ENCODE measurements around the gene DCTN4. TPM values are rescaled to one million over a fixed set of nuclear protein-coding genes. Genes with fewer than 3 reads are reported as not detected.

Gene DCTN4
- total and polyA plus RNA-seq, 4 donors = 17.3 to 66.4 (median 40.1) TPM

DNA sequence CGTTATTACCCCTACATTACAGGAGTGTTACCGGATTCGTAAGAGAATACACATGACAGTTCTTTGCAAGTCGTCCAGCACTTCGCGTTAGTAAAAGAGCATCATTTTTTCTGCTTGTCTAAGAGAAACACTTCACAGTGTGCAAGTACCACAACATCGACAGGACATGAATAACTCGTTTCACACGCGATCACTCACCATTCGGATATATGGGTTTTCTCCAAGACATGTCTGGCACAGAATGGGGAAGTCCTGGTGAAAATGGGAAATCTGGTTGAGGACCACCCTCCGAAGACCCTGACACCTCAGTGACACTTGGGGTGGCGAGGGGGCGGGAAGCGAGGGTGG lies 58.6 kb downstream of the DCTN4 start:
- H3K9me3 ChIP-seq (ENCODE audit: control insufficient read depth, low read length) = no peaks in the 10 kb centered on the region
- H3K4me1 ChIP-seq (ENCODE audit: control insufficient read depth in 1 of 2, insufficient read depth in 2 of 2, low read length in 2 of 2) = peaks cover 0 to 3% of the 10 kb centered on the region in 2 donors
- ATAC-seq (ENCODE audit: low FRiP score) = no peak
- DNase-seq = no peak
- H3K4me3 ChIP-seq (ENCODE audit: low read length in 2 of 2) = peak overlapping the region; percentile 68 to 94
- H3K27me3 ChIP-seq (ENCODE audit: control insufficient read depth in 1 of 2, insufficient read depth in 2 of 2, low read length in 1 of 2) = no peaks in the 10 kb centered on the region
- H3K27ac ChIP-seq (ENCODE audit: low read depth in 1 of 2, low read length in 2 of 2) = peak overlapping the region; percentile 57 to 93
- WGBS, 2 donors = 0 to 1% methylated on average over 15 of the region's 15 CpGs
- H3K36me3 ChIP-seq (ENCODE audit: control insufficient read depth in 1 of 2, insufficient read depth in 2 of 2, low read length in 1 of 2) = peaks cover 0 to 4% of the 10 kb centered on the region in 2 donors
- intact Hi-C loops (cut with DNase I) = loop anchor here (5.0 to 10.0 kb wide), 4 partner anchors 77 to 235 kb away; partner anchors contain the start of gene SMIM3 (in 1 of the 2)

DNA sequence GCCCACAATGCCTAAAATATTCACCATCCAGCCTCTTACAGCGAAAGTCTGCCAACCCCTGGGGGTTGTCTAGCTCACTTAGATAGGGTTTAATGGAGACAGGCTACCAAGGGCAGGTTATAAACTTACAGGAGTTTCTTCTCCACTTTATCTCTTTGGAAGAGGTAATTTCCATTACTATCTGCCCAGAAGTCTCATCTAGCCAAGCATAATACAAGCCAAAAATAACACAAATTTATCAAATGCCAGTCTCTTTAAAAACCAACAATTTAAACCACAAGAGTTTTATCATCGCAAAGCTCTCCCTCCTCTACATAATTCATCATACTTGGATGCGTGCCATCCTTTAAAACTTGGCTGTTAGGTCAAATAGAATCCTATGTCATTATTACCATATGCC lies 64.2 kb downstream of the DCTN4 start:
- WGBS, 2 donors = 33 to 34% methylated on average over 3 of the region's 3 CpGs
- no peaks in the 10 kb centered on the region for H3K27me3 ChIP-seq (ENCODE audit: control insufficient read depth in 1 of 2, insufficient read depth in 2 of 2, low read length in 1 of 2)
- H3K4me1 ChIP-seq (ENCODE audit: control insufficient read depth in 1 of 2, insufficient read depth in 2 of 2, low read length in 2 of 2) = peaks cover 0 to 2% of the 10 kb centered on the region in 2 donors
- ATAC-seq (ENCODE audit: low FRiP score) = no peak
- no peak for DNase-seq
- peaks cover 19% of the 10 kb centered on the region in 2 donors for H3K36me3 ChIP-seq (ENCODE audit: control insufficient read depth in 1 of 2, insufficient read depth in 2 of 2, low read length in 1 of 2)
- no peak overlapping the region for H3K27ac ChIP-seq (ENCODE audit: low read depth in 1 of 2, low read length in 2 of 2)
- intact Hi-C loops (cut with DNase I) = no loop called here
- no peaks in the 10 kb centered on the region for H3K9me3 ChIP-seq (ENCODE audit: control insufficient read depth, low read length)
- no peak overlapping the region for H3K4me3 ChIP-seq (ENCODE audit: low read length in 2 of 2)

DNA sequence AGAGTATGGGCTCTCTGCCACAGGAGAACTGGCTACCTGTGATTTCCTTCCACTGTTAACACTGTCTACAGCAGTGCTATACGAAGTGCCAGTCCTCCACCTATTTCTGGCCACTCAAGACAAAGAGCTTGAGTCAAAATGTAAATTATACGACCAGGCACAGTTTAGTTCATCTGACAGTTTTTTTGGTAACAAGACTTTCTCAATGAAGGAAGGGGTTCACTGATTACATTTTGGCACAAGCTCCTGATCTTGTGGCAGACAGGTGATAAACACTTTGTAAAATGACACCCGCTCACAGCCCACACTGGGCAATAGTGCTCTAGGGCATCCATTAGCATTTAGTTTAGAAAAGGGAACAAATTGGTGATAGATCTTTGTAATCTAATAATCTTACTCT lies 66.5 kb downstream of the DCTN4 start:
- no peaks in the 10 kb centered on the region for H3K4me1 ChIP-seq (ENCODE audit: control insufficient read depth in 1 of 2, insufficient read depth in 2 of 2, low read length in 2 of 2)
- intact Hi-C loops (cut with DNase I) = no loop called here
- H3K9me3 ChIP-seq (ENCODE audit: control insufficient read depth, low read length) = no peaks in the 10 kb centered on the region
- H3K27me3 ChIP-seq (ENCODE audit: control insufficient read depth in 1 of 2, insufficient read depth in 2 of 2, low read length in 1 of 2) = no peaks in the 10 kb centered on the region
- H3K27ac ChIP-seq (ENCODE audit: low read depth in 1 of 2, low read length in 2 of 2) = no peak overlapping the region
- H3K36me3 ChIP-seq (ENCODE audit: control insufficient read depth in 1 of 2, insufficient read depth in 2 of 2, low read length in 1 of 2) = peaks cover 19% of the 10 kb centered on the region in 2 donors
- ATAC-seq (ENCODE audit: low FRiP score) = no peak
- H3K4me3 ChIP-seq (ENCODE audit: low read length in 2 of 2) = no peak overlapping the region
- WGBS, 2 donors = 80 to 84% methylated on average over 3 of the region's 3 CpGs
- DNase-seq = no peak

DNA sequence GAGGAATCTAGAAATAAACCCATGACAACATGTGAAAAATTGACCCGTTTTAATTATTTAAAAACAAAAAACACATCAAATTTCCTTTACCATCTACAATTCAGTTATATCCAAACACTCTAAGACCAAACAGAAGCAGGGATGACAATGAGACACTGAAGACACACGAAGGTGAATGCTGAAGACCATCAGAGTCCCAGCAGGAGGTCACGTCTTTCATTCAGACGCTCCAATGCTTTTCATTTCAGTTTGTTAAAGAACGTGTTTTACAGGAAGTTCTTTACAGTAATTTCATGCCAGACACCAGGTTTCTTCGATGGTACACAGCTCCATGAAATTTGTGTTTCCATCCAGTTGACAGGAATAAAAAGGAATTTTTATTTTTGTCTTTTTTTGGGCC lies 68.1 kb downstream of the DCTN4 start:
- Histone ChIP-seq H3K27me3 (ENCODE audit: control insufficient read depth in 1 of 2, insufficient read depth in 2 of 2, low read length in 1 of 2) (no peaks in the 10 kb centered on the region), H3K4me3 (ENCODE audit: low read length in 2 of 2) (no peak overlapping the region), H3K4me1 (ENCODE audit: control insufficient read depth in 1 of 2, insufficient read depth in 2 of 2, low read length in 2 of 2) (no peaks in the 10 kb centered on the region), H3K27ac (ENCODE audit: low read depth in 1 of 2, low read length in 2 of 2) (no peak overlapping the region), H3K36me3 (ENCODE audit: control insufficient read depth in 1 of 2, insufficient read depth in 2 of 2, low read length in 1 of 2) (peaks cover 15 to 19% of the 10 kb centered on the region in 2 donors), H3K9me3 (ENCODE audit: control insufficient read depth, low read length) (no peaks in the 10 kb centered on the region)
- intact Hi-C loops (cut with DNase I) = no loop called here
- WGBS, 2 donors = 68 to 71% methylated on average over 6 of the region's 6 CpGs
- DNase-seq = no peak
- ATAC-seq (ENCODE audit: low FRiP score) = no peak

DNA sequence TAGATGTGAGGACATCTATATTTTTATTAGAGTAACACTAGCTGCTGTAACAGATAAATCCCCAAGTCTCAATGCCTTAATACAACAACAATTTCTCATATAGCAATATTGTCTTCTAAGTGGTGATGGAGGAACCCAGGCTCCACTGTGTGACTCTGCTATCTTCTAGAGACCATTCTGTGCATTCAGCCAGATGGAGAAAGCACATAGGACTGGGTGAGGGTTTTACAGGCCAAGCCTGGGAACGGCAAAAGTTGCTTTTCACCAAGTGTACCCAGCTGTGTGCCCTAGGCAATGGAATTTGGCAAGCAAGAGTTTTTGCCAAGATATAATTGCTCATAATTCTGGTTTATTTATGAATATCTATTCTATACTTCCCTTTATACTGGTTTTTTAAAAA lies 69.7 kb downstream of the DCTN4 start:
- H3K36me3 ChIP-seq (ENCODE audit: control insufficient read depth in 1 of 2, insufficient read depth in 2 of 2, low read length in 1 of 2) = peaks cover 7 to 15% of the 10 kb centered on the region in 2 donors
- ATAC-seq (ENCODE audit: low FRiP score) = no peak

DNA sequence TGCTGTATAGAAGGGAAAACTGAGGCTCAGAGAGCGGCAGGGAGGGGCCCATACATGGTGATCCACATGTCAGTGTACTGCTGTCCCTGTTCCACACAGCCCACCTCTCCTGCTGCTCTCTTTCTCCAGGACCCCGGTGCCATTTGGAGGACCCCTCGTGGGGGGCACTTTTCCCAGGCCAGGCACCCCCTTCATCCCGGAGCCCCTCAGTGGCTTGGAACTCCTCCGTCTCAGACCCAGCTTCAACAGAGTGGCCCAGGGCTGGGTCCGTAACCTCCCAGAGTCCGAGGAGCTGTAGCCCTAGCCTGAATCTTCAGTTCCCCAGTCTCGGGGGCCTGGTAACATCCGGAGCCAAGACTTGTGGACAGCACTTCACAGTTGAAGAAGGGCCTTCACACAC lies 82.2 kb downstream of the DCTN4 start:
- no peak for ATAC-seq (ENCODE audit: low FRiP score)
- intact Hi-C loops (cut with DNase I) = loop anchor here in 1 of 2 donors (10.0 kb wide), 1 partner anchor 222 kb away; no protein-coding TSS in a partner anchor

More for the DNA sequence above, 69.7 kb downstream of the DCTN4 start:
- Histone ChIP-seq H3K27ac (ENCODE audit: low read depth in 1 of 2, low read length in 2 of 2) (no peak overlapping the region), H3K9me3 (ENCODE audit: control insufficient read depth, low read length) (no peaks in the 10 kb centered on the region), H3K4me3 (ENCODE audit: low read length in 2 of 2) (no peak overlapping the region), H3K27me3 (ENCODE audit: control insufficient read depth in 1 of 2, insufficient read depth in 2 of 2, low read length in 1 of 2) (no peaks in the 10 kb centered on the region), H3K4me1 (ENCODE audit: control insufficient read depth in 1 of 2, insufficient read depth in 2 of 2, low read length in 2 of 2) (no peaks in the 10 kb centered on the region)
- intact Hi-C loops (cut with DNase I) = no loop called here
- 80 to 82% methylated on average over 1 of the region's 1 CpG for WGBS, 2 donors
- no peak for DNase-seq

DNA sequence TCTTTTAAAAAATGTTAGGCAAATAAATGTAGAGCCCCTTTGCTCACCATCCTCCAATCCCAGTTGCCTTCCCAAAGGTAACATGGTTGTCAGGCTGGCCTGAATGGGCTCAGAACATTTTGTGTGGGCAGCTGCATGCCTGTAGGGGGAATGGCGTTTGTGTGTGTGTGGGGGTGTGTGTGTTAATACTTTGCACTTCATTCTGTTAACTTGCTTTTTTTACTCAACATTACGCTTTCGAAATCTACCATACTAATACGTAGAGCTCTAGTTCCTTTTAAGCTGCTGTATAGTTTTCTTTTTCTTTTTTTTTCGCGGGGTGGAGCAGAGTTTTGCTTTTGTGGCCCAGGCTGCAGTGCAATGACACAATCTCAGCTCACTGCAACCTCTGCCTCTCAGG lies 83.7 kb downstream of the DCTN4 start:
- intact Hi-C loops (cut with DNase I) = loop anchor here in 1 of 2 donors (10.0 kb wide), 1 partner anchor 220 kb away; no protein-coding TSS in a partner anchor
- Histone ChIP-seq H3K4me1 (ENCODE audit: control insufficient read depth in 1 of 2, insufficient read depth in 2 of 2, low read length in 2 of 2) (peaks cover 0 to 1% of the 10 kb centered on the region in 2 donors), H3K9me3 (ENCODE audit: control insufficient read depth, low read length) (no peaks in the 10 kb centered on the region), H3K27me3 (ENCODE audit: control insufficient read depth in 1 of 2, insufficient read depth in 2 of 2, low read length in 1 of 2) (no peaks in the 10 kb centered on the region), H3K36me3 (ENCODE audit: control insufficient read depth in 1 of 2, insufficient read depth in 2 of 2, low read length in 1 of 2) (no peaks in the 10 kb centered on the region), H3K27ac (ENCODE audit: low read depth in 1 of 2, low read length in 2 of 2) (no peak overlapping the region), H3K4me3 (ENCODE audit: low read length in 2 of 2) (no peak overlapping the region)
- no peak for DNase-seq
- WGBS, 2 donors = 80 to 82% methylated on average over 6 of the region's 6 CpGs
- ATAC-seq (ENCODE audit: low FRiP score) = no peak

More for the DNA sequence above, 82.2 kb downstream of the DCTN4 start:
- peaks cover 0 to 1% of the 10 kb centered on the region in 2 donors for H3K4me1 ChIP-seq (ENCODE audit: control insufficient read depth in 1 of 2, insufficient read depth in 2 of 2, low read length in 2 of 2)
- WGBS, 2 donors = 93 to 94% methylated on average over 9 of the region's 9 CpGs
- DNase-seq = no peak
- H3K36me3 ChIP-seq (ENCODE audit: control insufficient read depth in 1 of 2, insufficient read depth in 2 of 2, low read length in 1 of 2) = no peaks in the 10 kb centered on the region
- no peak overlapping the region for H3K27ac ChIP-seq (ENCODE audit: low read depth in 1 of 2, low read length in 2 of 2)
- H3K4me3 ChIP-seq (ENCODE audit: low read length in 2 of 2) = no peak overlapping the region
- H3K27me3 ChIP-seq (ENCODE audit: control insufficient read depth in 1 of 2, insufficient read depth in 2 of 2, low read length in 1 of 2) = no peaks in the 10 kb centered on the region
- H3K9me3 ChIP-seq (ENCODE audit: control insufficient read depth, low read length) = no peaks in the 10 kb centered on the region

DNA sequence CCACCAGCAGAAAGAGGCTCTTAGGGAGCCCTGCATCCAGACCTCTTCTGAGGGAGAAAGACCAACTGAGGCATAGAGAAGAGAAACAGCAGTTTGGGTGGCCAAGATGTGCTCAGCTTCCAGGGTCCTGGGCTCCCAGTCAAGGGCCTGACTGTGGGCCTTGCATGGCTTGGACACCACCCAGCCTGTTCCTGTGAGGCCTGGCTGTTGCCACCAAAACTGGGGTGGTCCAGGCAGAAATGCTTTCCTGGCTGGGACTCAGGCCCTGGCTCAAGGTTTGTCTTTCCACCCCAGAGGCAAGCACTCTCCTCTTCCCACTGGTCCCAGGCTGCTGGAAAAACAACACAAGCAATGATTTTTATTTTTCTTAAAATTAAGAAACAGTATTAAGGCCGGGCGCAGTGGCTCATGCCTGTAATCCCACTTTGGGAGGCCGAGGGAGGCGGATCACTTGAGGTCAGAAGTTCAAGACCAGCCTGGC lies 84.4 kb downstream of the DCTN4 start:
- DNase-seq = peak in 1 of 2 donors; percentile 82
- Histone ChIP-seq H3K36me3 (ENCODE audit: control insufficient read depth in 1 of 2, insufficient read depth in 2 of 2, low read length in 1 of 2) (no peaks in the 10 kb centered on the region), H3K27ac (ENCODE audit: low read depth in 1 of 2, low read length in 2 of 2) (peak overlapping the region; percentile 20 to 93), H3K4me1 (ENCODE audit: control insufficient read depth in 1 of 2, insufficient read depth in 2 of 2, low read length in 2 of 2) (peaks cover 0 to 1% of the 10 kb centered on the region in 2 donors), H3K4me3 (ENCODE audit: low read length in 2 of 2) (no peak overlapping the region), H3K9me3 (ENCODE audit: control insufficient read depth, low read length) (no peaks in the 10 kb centered on the region), H3K27me3 (ENCODE audit: control insufficient read depth in 1 of 2, insufficient read depth in 2 of 2, low read length in 1 of 2) (no peaks in the 10 kb centered on the region)
- WGBS, 2 donors = 3 to 7% methylated on average over 4 of the region's 4 CpGs
- ATAC-seq (ENCODE audit: low FRiP score) = peak; percentile 73
- intact Hi-C loops (cut with DNase I) = loop anchor here in 1 of 2 donors (10.0 kb wide), 1 partner anchor 220 kb away; no protein-coding TSS in a partner anchor

DNA sequence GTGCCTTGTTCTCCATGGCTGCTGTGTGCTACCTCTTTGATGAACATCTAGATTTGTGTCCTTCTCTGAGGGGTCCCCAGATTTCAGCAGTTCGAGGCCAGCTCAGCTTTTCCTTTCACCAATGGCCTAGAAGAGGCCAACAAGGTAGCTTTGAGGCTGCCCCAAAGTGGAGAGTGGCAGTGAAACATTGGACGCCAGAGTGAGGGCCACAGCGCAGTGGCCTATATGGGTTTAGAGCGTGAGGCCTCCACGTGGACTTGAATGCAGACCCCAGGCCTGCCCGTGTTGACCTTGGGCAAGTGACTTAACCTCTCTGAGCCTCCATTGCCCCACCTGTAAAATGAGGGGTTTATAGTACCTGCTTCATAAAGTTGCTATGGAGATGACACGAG lies 85.9 kb downstream of the DCTN4 start:
- no peaks in the 10 kb centered on the region for H3K9me3 ChIP-seq (ENCODE audit: control insufficient read depth, low read length)
- DNase-seq (no peak), ATAC-seq (ENCODE audit: low FRiP score) (no peak)
- H3K4me1 ChIP-seq (ENCODE audit: control insufficient read depth in 1 of 2, insufficient read depth in 2 of 2, low read length in 2 of 2) = peaks cover 0 to 1% of the 10 kb centered on the region in 2 donors
- no peaks in the 10 kb centered on the region for H3K27me3 ChIP-seq (ENCODE audit: control insufficient read depth in 1 of 2, insufficient read depth in 2 of 2, low read length in 1 of 2)
- H3K4me3 ChIP-seq (ENCODE audit: low read length in 2 of 2) = no peak overlapping the region
- intact Hi-C loops (cut with DNase I) = loop anchor here in 1 of 2 donors (10.0 kb wide), 1 partner anchor 218 kb away; no protein-coding TSS in a partner anchor
- WGBS, 2 donors = 85 to 86% methylated on average over 7 of the region's 7 CpGs
- H3K27ac ChIP-seq (ENCODE audit: low read depth in 1 of 2, low read length in 2 of 2) = peak overlapping the region in 1 of 2 donors; percentile 12
- H3K36me3 ChIP-seq (ENCODE audit: control insufficient read depth in 1 of 2, insufficient read depth in 2 of 2, low read length in 1 of 2) = no peaks in the 10 kb centered on the region

All from aorta (tissue), 5 donors.